ENCODE results near the gene IFI16. TPM values are rescaled to one million over a fixed set of nuclear protein-coding genes. Genes with fewer than 3 reads are reported as not detected.

IFI16 gene
- total and polyA plus RNA-seq, 2 of the 4 experiments (the other 2 are of a cell fraction): 45.0 to 65.3 TPM

- Histone ChIP-seq H2BK120ac (ENCODE audit: low read depth, low read length) (no peak overlapping the region), H2AK5ac (ENCODE audit: low read depth, low read length) (no peak overlapping the region), H4K5ac (ENCODE audit: low read depth, low read length) (no peak overlapping the region), H3K4me2 (ENCODE audit: low read depth, low read length) (no peak overlapping the region), H3K4ac (ENCODE audit: low read depth, low read length) (no peak overlapping the region), H2BK20ac (ENCODE audit: low read depth, low read length) (no peak overlapping the region), H3K9ac (ENCODE audit: low read depth, low read length) (no peak overlapping the region), H3K27me3 (ENCODE audit: control insufficient read depth, insufficient read depth, low read length) (no peaks in the 10 kb centered on the region), H4K20me1 (ENCODE audit: insufficient read depth, low read length) (no peaks in the 10 kb centered on the region), H4K91ac (ENCODE audit: insufficient read depth, low read depth, low read length) (no peak overlapping the region), H3K36me3 (ENCODE audit: control insufficient read depth, insufficient read depth, low read length) (peaks cover 28% of the 10 kb centered on the region), H3K4me1 (ENCODE audit: control insufficient read depth, insufficient read depth, low read length) (no peaks in the 10 kb centered on the region), H3K27ac (ENCODE audit: insufficient read depth, low read length) (no peak overlapping the region), H3K9me1 (ENCODE audit: insufficient read depth, low read length) (no peaks in the 10 kb centered on the region), H3K56ac (ENCODE audit: extremely low read depth, insufficient read depth, low read length) (no peak overlapping the region), H2BK15ac (ENCODE audit: low read depth, low read length) (no peak overlapping the region), H4K8ac (ENCODE audit: low read depth in 2 of 2, low read length in 2 of 2) (no peak overlapping the region), H3K14ac (replicated peaks; ENCODE audit: low read depth, low read length) (no peak overlapping the region), H3K79me1 (ENCODE audit: low read depth in 1 of 2, low read length in 2 of 2) (peaks cover 8 to 19% of the 10 kb centered on the region in 2 experiments), H3K4me3 (ENCODE audit: insufficient read depth, low read depth, low read length) (no peak overlapping the region), H3K23ac (ENCODE audit: low read depth, low read length) (no peak overlapping the region), H2AK9ac (replicated peaks; ENCODE audit: low read depth, low read length, poor library complexity) (no peak overlapping the region), H3K18ac (ENCODE audit: low read depth, low read length) (no peak overlapping the region), H2AFZ (replicated peaks; ENCODE audit: low read length, poor library complexity) (no peak overlapping the region), H3K9me3 (ENCODE audit: control insufficient read depth, insufficient read depth, low read length) (no peaks in the 10 kb centered on the region), H2BK5ac (ENCODE audit: low read depth, low read length, poor library complexity, severe bottlenecking) (no peak overlapping the region)
- intact Hi-C loops (cut with micrococcal nuclease) (no loop called here), in situ Hi-C loops (cut with MboI; ENCODE audit: low sequenced_read_pairs) (no loop called here), dilution Hi-C loops (cut with HindIII; ENCODE audit: low sequenced_read_pairs, unreplicated experiment) (no loop called here)
- DNase-seq (no peak), ATAC-seq (ENCODE audit: low read depth) (no peak)
- WGBS, 2 experiments (ENCODE audit: extremely low coverage in 2 of 2, insufficient read length in 1 of 2): 90% methylated on average over 2 of the region's 10 CpGs; no CpG with 5 or more reads in 1 of the 2 experiments
- CTCF ChIA-PET: no interaction called here
- TF ChIP-seq RFX5 (IDR thresholded peaks at IDR 0.05; ENCODE audit: low read depth, low read length) (no peak), MXI1 (IDR thresholded peaks at IDR 0.05; ENCODE audit: borderline replicate concordance, low read depth, low read length) (no peak), POLR2A (IDR thresholded peaks at IDR 0.05; ENCODE audit: low read depth, low read length) (no peak), CEBPB (IDR thresholded peaks at IDR 0.05; ENCODE audit: low read depth, low read length) (no peak), ELK1 (IDR thresholded peaks at IDR 0.05; ENCODE audit: borderline replicate concordance, low read depth, low read length) (no peak), MAZ (IDR thresholded peaks at IDR 0.05; ENCODE audit: borderline replicate concordance, low read depth, low read length) (no peak), NFE2L2 (IDR thresholded peaks at IDR 0.05; ENCODE audit: low read depth, low read length) (no peak), MAFK (IDR thresholded peaks at IDR 0.05; ENCODE audit: low read depth, low read length) (no peak)
- no TSS peak for BruUV-seq (replicated peaks)
- POLR2A ChIA-PET (ENCODE audit: unreplicated experiment): no interaction called here
Measured at GRCh38 chr1:159023723-159024122, 14.0 kb downstream of the IFI16 start.
